Lung (tissue), 12 donors: ENCODE results near the gene FGF12. TPM values are rescaled to one million over a fixed set of nuclear protein-coding genes. Genes with fewer than 3 reads are reported as not detected.

Source experiments
- ATAC-seq: fragments of 200-7000 bp; cut with Tn5 transposase; one replicate; pipeline ENCODE4 v1.9.1; 2020; ENCODE audit warnings: moderate number of reproducible peaks; ENCODE audit not compliant: insufficient read depth, low FRiP score
- DNase-seq, 3 donors: peaks; one replicate each; pipeline ENCODE4 v3.0.0-alpha.2; 2013 to 2017
- H3K27ac ChIP-seq, 2 donors: one replicate each; pipeline ENCODE4 v1.5.1; 2013; ENCODE audit warnings: mild to moderate bottlenecking in 2 of 2, moderate library complexity in 2 of 2, control low read depth in 1 of 2, inconsistent platforms in 1 of 2, low read depth in 1 of 2, low read length in 1 of 2
- H3K27me3 ChIP-seq, 3 donors: one replicate each; pipeline ENCODE4 v1.5.1; 2013; ENCODE audit warnings: low read length in 2 of 3; ENCODE audit not compliant: control insufficient read depth in 3 of 3, insufficient read depth in 3 of 3
- H3K36me3 ChIP-seq, 4 donors: one replicate each; pipeline ENCODE4 v1.5.1; 2013; ENCODE audit warnings: low read length in 4 of 4, mild to moderate bottlenecking in 1 of 4, moderate library complexity in 1 of 4; ENCODE audit not compliant: control insufficient read depth in 4 of 4, insufficient read depth in 4 of 4
- H3K4me1 ChIP-seq, 5 donors: one replicate each; pipeline ENCODE4 v1.5.1; 2013; ENCODE audit warnings: low read length in 5 of 5, mild to moderate bottlenecking in 2 of 5, moderate library complexity in 1 of 5; ENCODE audit not compliant: control insufficient read depth in 5 of 5, insufficient read depth in 5 of 5
- H3K4me3 ChIP-seq: one replicate; pipeline ENCODE4 v1.5.1; 2013; ENCODE audit warnings: mild to moderate bottlenecking, control low read depth, moderate library complexity
- H3K9ac ChIP-seq, 2 donors: one replicate each; pipeline ENCODE4 v1.5.1; 2013; ENCODE audit warnings: low read length in 2 of 2, control low read depth in 1 of 2; ENCODE audit not compliant: insufficient read depth in 1 of 2
- H3K9me3 ChIP-seq, 4 donors: one replicate each; pipeline ENCODE4 v1.5.1; 2013; ENCODE audit warnings: low read length in 3 of 4, mild to moderate bottlenecking in 1 of 4, moderate library complexity in 1 of 4; ENCODE audit not compliant: control insufficient read depth in 4 of 4, insufficient read depth in 3 of 4
- CTCF ChIP-seq: IDR thresholded peaks from 2 replicates; pipeline ENCODE4 v1.5.1; 2012; ENCODE audit warnings: mild to moderate bottlenecking; ENCODE audit errors: control extremely low read depth, extremely low read depth
- WGBS, 2 donors: extraction: QIAGEN DNeasy Blood & Tissue Kit; methylation state at CpG; one replicate each; pipeline ENCODE4 v1.1.7; 2013; 5-methylcytosine and 5-hydroxymethylcytosine counted together
- polyA plus RNA-seq, 2 donors: library from polyadenylated mRNA; stranded (reverse); fragments of 200-250 nt; gene quantifications; one replicate each; pipeline ENCODE4 v1.2.1, GENCODE V29; 2013
- total RNA-seq, 2 donors: library from RNA; depleted of rRNA in 1 of 2; stranded (reverse); fragments of >200 nt in 1 of 2; gene quantifications; one replicate each; pipeline ENCODE4 v1.2.1, GENCODE V29; 2014 to 2021
- donor health status: control.
- donor health status: control.
- donor health status: Bipolar disorder and iron deficiency.
- donor health status: healthy.
- donor health status: DM: yes; HTN: yes; CAD: no.

The FGF12 gene
- total and polyA plus RNA-seq, 4 donors = 0.23 to 6.0 (median 1.7) TPM

GRCh38 chr3:192275741-192276355 is 451.5 kb downstream of the FGF12 start:
- H3K9me3 ChIP-seq = no peaks in the 10 kb centered on the region
- no peak for ATAC-seq
- no peak overlapping the region for H3K4me3 ChIP-seq
- no peaks in the 10 kb centered on the region for H3K36me3 ChIP-seq
- no peak overlapping the region for H3K9ac ChIP-seq
- DNase-seq = no peak
- no peaks in the 10 kb centered on the region for H3K27me3 ChIP-seq
- peaks cover 0 to 5% (median 0%) of the 10 kb centered on the region in 5 donors for H3K4me1 ChIP-seq
- no peak for TF ChIP-seq CTCF
- WGBS, 2 donors = 63 to 69% methylated on average over 7 of the region's 7 CpGs
- H3K27ac ChIP-seq = no peak overlapping the region

- H3K36me3 ChIP-seq = no peaks in the 10 kb centered on the region
- ATAC-seq (no peak), DNase-seq (no peak)
- 63 to 69% methylated on average over 3 of the region's 3 CpGs for WGBS, 2 donors
- no peak overlapping the region for H3K9ac ChIP-seq
- H3K4me1 ChIP-seq = peaks cover 0 to 5% (median 0%) of the 10 kb centered on the region in 5 donors
- no peak overlapping the region for H3K27ac ChIP-seq
- no peak overlapping the region for H3K4me3 ChIP-seq
- no peaks in the 10 kb centered on the region for H3K27me3 ChIP-seq
- no peak for TF ChIP-seq CTCF
- no peaks in the 10 kb centered on the region for H3K9me3 ChIP-seq
Measured at GRCh38 chr3:192273697-192274010, 453.7 kb downstream of the FGF12 start.

GRCh38 chr3:192273001-192273696 is 454.2 kb downstream of the FGF12 start:
- no peaks in the 10 kb centered on the region for H3K36me3 ChIP-seq
- no peak for TF ChIP-seq CTCF
- no peaks in the 10 kb centered on the region for H3K9me3 ChIP-seq
- DNase-seq (no peak), ATAC-seq (no peak)
- no peak overlapping the region for H3K4me3 ChIP-seq
- H3K9ac ChIP-seq = no peak overlapping the region
- peaks cover 0 to 5% (median 0%) of the 10 kb centered on the region in 5 donors for H3K4me1 ChIP-seq
- no peak overlapping the region for H3K27ac ChIP-seq
- H3K27me3 ChIP-seq = no peaks in the 10 kb centered on the region
- 81 to 85% methylated on average over 3 of the region's 3 CpGs for WGBS, 2 donors
